Heart right ventricle (tissue), 16 donors: ENCODE results near the gene C16orf96. TPM values are rescaled to one million over a fixed set of nuclear protein-coding genes. Genes with fewer than 3 reads are reported as not detected.

Experiments used
- ATAC-seq, 8 donors: fragments of 200-7000 bp; cut with Tn5 transposase; one replicate each; pipeline ENCODE4 v1.9.1; 2020; ENCODE audit warnings: mild to moderate bottlenecking in 8 of 8, moderate library complexity in 8 of 8, moderate number of reproducible peaks in 1 of 8
- DNase-seq, 2 donors: peaks; one replicate each; pipeline ENCODE4 v3.0.0-alpha.2; 2020
- H3K27ac ChIP-seq, 10 donors: fragments of 200-600 bp; sonication (generic) in 2 of 10; one replicate each; pipeline versions ENCODE4 v1.5.0 to v1.8.0; 2020 to 2022; ENCODE audit warnings: mild to moderate bottlenecking in 3 of 10
- H3K27me3 ChIP-seq, 7 donors: fragments of 200-600 bp; one replicate each; pipeline ENCODE4 v1.8.0; 2021 to 2022; ENCODE audit warnings: mild to moderate bottlenecking in 2 of 7
- H3K36me3 ChIP-seq, 9 donors: fragments of 200-600 bp; sonication (generic) in 1 of 9; one replicate each; pipeline versions ENCODE4 v1.5.0 to v1.8.0; 2020 to 2022; ENCODE audit warnings: mild to moderate bottlenecking in 2 of 9
- H3K4me1 ChIP-seq, 9 donors: fragments of 200-600 bp; sonication (generic) in 1 of 9; one replicate each; pipeline versions ENCODE4 v1.5.0 to v1.8.0; 2020 to 2022; ENCODE audit warnings: mild to moderate bottlenecking in 4 of 9
- H3K4me3 ChIP-seq, 10 donors: fragments of 200-600 bp; sonication (generic) in 2 of 10; one replicate each; pipeline versions ENCODE4 v1.5.0 to v1.8.0; 2020 to 2022; ENCODE audit warnings: mild to moderate bottlenecking in 7 of 10, moderate library complexity in 2 of 10
- H3K9me3 ChIP-seq, 11 donors: fragments of 200-600 bp in 10 of 11; sonication (generic) in 2 of 11; one replicate each; pipeline versions ENCODE4 v1.5.0 to v1.8.0; 2013 to 2022; ENCODE audit warnings: mild to moderate bottlenecking in 2 of 11, control low read depth in 1 of 11, moderate library complexity in 1 of 11
- CTCF ChIP-seq, 9 donors: fragments of 200-600 bp; sonication (generic) in 2 of 9; IDR thresholded peaks; one replicate each; pipeline versions ENCODE4 v1.5.0 to v1.8.0; 2021 to 2022; ENCODE audit warnings: antibody characterized with exemption in 9 of 9, mild to moderate bottlenecking in 5 of 9, moderate library complexity in 1 of 9
- WGBS, 2 donors: extraction: QIAGEN DNeasy Blood & Tissue Kit; methylation state at CpG; one replicate each; pipeline ENCODE4 v1.1.7; 2013; ENCODE audit warnings: inconsistent platforms in 1 of 2; 5-methylcytosine and 5-hydroxymethylcytosine counted together
- intact Hi-C, 10 donors: fragments of 100-400 bp; cut with DNase I; formaldehyde crosslinking; loops; one replicate each; pipeline versions ENCODE4 v1.11.1 to v1.14.2; 2022
- polyA plus RNA-seq, 2 donors: library from polyadenylated mRNA; stranded (reverse); fragments of 200-250 nt; gene quantifications; one replicate each; pipeline ENCODE4 v1.2.3, GENCODE V29; 2013
- total RNA-seq, 10 donors: library from RNA; stranded (reverse); fragmentation: NEBNext Ultra II Directional in 3 of 10; extraction: Animal tissue kit (Norgen Biotek cat#: 25700) in 3 of 10; gene quantifications; one replicate each; pipeline versions ENCODE4 v1.2.1 to v1.2.4, GENCODE V29; 2021 to 2023
- donor health status: Arrhythmogenic right ventricular cardiomyopathy.
- donor health status: ischemic (EF 13 %, LVEDD 7.1; RV severe dilation, severe dysfunction).
- donor health status: healthy with polysubstance abuse.
- donor health status: DM: no; HTN: yes; CAD: no.
- donor health status: DM: no; HTN: no; CAD: no.
- donor health status: ischemic (EF 25% LVEDD 6.9; RV normal size, moderate dysfunction).
- donor health status: ischemic (EF 25% LVEDD 5.7; RV mildly dilated, moderate dysfunction).
- donor health status: healthy.
- donor health status: DM: yes; HTN: yes; CAD: no.
- donor health status: Ischemic cardiomyopathy.
- donor health status: ischemic (EF 35%, LVEDD 5.7; RV mildly dilated, moderate dysfunction).
- donor health status: nonischemic (EF 11% LVEDD 7.7; RV severe dilation, severe dysfunction).
- donor health status: DM: yes; HTN: yes; CAD: no.
- donor health status: PGD.
- donor health status: ischemic (EF 29% LVEDD 5.4; RV normal size, mild dysfunction).
- donor health status: nonischemic (EF 23%, LVEDD 6.1; RV moderate dilation, normal function).

Gene C16orf96
- total and polyA plus RNA-seq, 12 donors: 0.01 to 0.21 (median 0.07) TPM; not detected in 1

DNA sequence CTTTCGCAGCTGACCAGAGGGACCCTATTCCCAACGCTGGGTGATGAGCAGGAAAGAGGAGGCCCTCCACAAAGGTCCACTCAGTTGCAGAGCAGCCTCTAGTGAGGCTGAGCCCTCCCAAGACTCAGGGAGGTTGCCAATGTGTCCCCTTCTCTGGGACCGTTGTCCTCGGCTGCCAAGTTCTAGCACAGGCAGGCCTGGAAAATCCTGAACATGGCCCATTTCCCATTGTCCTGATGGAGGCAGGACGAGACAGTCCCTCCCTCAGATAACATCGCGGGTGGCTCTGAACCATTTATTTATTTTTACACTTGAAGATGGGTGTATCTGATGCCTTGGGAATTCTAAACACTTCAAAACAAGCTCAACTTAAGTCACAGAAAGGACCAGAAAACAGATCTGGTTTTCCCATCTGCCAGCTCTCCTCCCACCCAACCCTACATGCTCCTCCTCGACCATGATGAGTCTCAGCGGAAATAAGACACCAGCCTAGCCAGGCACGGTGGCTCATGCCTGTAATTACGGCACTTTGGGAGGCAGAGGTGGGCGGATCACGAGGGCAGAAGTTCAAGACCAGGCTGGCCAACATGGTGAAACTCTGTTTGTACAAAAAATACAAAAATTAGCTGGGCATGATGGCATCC lies 30.4 kb upstream of the C16orf96 start:
- Histone ChIP-seq H3K4me3 (no peak overlapping the region), H3K9me3 (no peaks in the 10 kb centered on the region), H3K4me1 (peaks cover 8 to 62% (median 57%) of the 10 kb centered on the region in 9 donors), H3K36me3 (no peaks in the 10 kb centered on the region), H3K27me3 (no peaks in the 10 kb centered on the region), H3K27ac (peak overlapping the region in 5 of 10 donors; percentile 2 to 47 (median 16))
- TF ChIP-seq CTCF (IDR thresholded peaks at IDR 0.05): no peak
- DNase-seq: no peak
- intact Hi-C loops: no loop called here
- ATAC-seq: peak in 5 of 8 donors; percentile 3 to 33 (median 4)
- 58 to 71% methylated on average over 13 of the region's 13 CpGs for WGBS, 2 donors

DNA sequence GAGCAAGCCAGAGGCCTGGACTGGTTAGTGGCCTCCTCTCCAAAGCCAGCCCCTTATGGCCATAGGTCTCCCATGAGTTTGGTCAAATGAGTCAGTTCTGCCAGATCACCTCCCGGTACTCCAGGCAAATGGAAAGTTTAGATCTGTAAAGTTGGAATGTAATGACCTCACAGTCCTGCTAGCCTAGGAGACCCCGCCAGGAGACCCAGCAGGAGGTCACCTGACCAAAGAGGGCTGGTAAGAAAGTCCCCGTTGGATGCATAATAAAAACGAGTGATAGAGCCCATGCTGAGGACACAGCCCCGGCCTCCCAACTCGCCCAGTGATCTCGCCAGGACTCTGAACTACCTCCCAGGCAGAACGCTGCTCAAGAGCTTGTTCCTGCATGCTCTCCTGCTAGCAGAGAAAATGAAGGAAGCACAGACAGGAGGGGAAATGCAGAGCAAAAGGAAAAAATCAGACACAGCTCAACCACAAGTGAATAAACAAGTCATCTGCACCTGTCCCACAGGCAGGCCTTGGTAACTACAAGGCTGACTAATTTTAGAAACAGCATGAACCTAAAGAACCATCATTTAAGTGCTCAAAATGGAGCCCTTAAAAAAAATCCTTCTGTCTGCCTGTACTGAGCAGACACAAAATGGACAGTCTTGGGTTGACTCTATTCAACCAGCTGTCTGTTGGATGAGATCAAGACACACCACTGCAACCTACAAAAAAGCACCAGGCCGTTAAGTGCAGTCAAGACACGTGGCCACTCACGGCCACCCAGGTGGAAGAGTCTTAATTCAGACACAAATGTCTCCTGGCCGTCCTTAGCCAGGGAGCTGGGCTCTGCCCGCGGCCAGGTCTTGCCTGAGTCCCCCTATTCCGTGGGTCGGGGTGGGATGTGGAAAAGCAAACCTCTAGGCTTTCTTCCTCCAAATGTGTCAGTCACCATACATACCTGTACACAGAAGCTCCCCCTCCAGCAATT lies 26.8 kb upstream of the C16orf96 start:
- Histone ChIP-seq H3K9me3 (no peaks in the 10 kb centered on the region), H3K4me3 (no peak overlapping the region), H3K4me1 (peaks cover 0 to 54% (median 39%) of the 10 kb centered on the region in 9 donors), H3K27me3 (no peaks in the 10 kb centered on the region), H3K36me3 (peaks cover 0 to 14% (median 0%) of the 10 kb centered on the region in 9 donors), H3K27ac (peak overlapping the region in 5 of 10 donors; percentile 11 to 39 (median 24))
- ATAC-seq (peak in 2 of 8 donors; percentile 6 to 29), DNase-seq (no peak)
- 62 to 69% methylated on average over 16 of the region's 16 CpGs for WGBS, 2 donors
- TF ChIP-seq CTCF (IDR thresholded peaks at IDR 0.05): no peak
- intact Hi-C loops: no loop called here

GRCh38 chr16:4531811-4532210 lies 24.3 kb upstream of the C16orf96 start:
- ATAC-seq (peak in 2 of 8 donors; percentile 8 to 63), DNase-seq (no peak)
- peaks cover 0 to 14% (median 0%) of the 10 kb centered on the region in 9 donors for H3K36me3 ChIP-seq
- H3K4me3 ChIP-seq: no peak overlapping the region
- no peaks in the 10 kb centered on the region for H3K9me3 ChIP-seq
- 86% methylated on average over 8 of the region's 8 CpGs for WGBS, 2 donors
- intact Hi-C loops: no loop called here
- peak overlapping the region in 1 of 10 donors; percentile 26 for H3K27ac ChIP-seq
- no peaks in the 10 kb centered on the region for H3K27me3 ChIP-seq
- peaks cover 0 to 51% (median 31%) of the 10 kb centered on the region in 9 donors for H3K4me1 ChIP-seq
- no peak for TF ChIP-seq CTCF (IDR thresholded peaks at IDR 0.05)

- H3K27me3 ChIP-seq: no peaks in the 10 kb centered on the region
- no peak for TF ChIP-seq CTCF (IDR thresholded peaks at IDR 0.05)
- intact Hi-C loops: no loop called here
- no peak overlapping the region for H3K4me3 ChIP-seq
- ATAC-seq (no peak), DNase-seq (no peak)
- 93% methylated on average over 10 of the region's 10 CpGs for WGBS, 2 donors
- peaks cover 0 to 14% (median 0%) of the 10 kb centered on the region in 9 donors for H3K36me3 ChIP-seq
- peaks cover 0 to 51% (median 31%) of the 10 kb centered on the region in 9 donors for H3K4me1 ChIP-seq
- H3K9me3 ChIP-seq: no peaks in the 10 kb centered on the region
- no peak overlapping the region for H3K27ac ChIP-seq
Measured at GRCh38 chr16:4532238-4532637, 23.9 kb upstream of the C16orf96 start.
